CD4-positive, alpha-beta T cell treated with Interleukin-21 for 1 hour (primary cell): ENCODE data around the gene TRIM73.
"Not testable (repeated sequence)": the region's sequence is repeated elsewhere in the genome, so short reads cannot be mapped to it uniquely, and the experiment has no call there.

Experiments used
- DNase-seq: peaks from one replicate; pipeline ENCODE4 v3.0.0-alpha.2; 2020

Gene TRIM73

GRCh38 chr7:75395329-75395728 lies at the start of gene TRIM73:
Gene TRIM73, plus strand, starts transcription at chr7:75395629. Its CDS starts 3,305 bp downstream, at chr7:75398934.
- not testable (repeated sequence) for DNase-seq

GRCh38 chr7:75358671-75359541 lies 36.5 kb upstream of the TRIM73 start:
- peak; percentile 59 for DNase-seq

GRCh38 chr7:75359542-75359848 lies 35.9 kb upstream of the TRIM73 start:
- DNase-seq = not testable (repeated sequence)

DNA sequence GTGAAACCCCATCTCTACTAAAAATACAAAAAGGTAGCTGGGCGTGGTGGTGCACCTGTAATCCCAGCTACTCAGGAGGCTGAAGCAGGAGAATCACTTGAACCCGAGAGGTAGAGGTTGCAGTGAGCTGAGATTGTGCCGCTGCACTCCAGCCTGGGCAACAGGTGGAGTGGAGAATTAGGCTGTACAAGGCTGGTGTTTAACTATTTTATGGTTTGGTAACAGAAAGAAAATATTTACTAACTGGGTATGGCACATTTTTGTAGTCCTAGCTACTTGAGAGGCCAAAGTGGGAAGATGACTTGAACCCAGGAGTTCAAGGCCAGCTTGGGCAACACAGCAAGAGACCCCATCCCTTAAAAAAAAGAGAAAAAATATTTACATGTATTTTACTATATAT lies 31.4 kb upstream of the TRIM73 start:
- not testable (repeated sequence) for DNase-seq

- not testable (repeated sequence) for DNase-seq
Observed at GRCh38 chr7:75366643-75367042, 28.8 kb upstream of the TRIM73 start.

DNA sequence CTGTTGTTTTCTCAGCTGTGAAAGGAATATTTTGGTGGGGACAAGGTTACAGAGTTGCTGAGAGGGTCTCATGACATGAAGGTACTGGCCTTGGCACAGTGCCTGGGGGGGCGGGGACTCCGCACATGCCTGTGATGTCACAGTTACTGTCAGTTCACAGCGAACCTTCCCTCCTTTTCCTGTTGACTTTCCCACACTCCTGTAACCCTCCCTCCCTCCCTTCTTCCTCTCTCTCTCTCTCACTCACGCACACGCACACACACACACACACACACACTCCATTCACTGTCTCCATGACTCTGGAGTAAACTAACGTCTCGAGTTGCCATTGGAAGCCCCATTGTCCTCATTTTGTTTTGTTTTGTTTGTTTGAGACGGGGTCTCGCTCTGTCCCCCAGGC lies 28.1 kb upstream of the TRIM73 start:
- DNase-seq = not testable (repeated sequence)

GRCh38 chr7:75374144-75374518 lies 21.3 kb upstream of the TRIM73 start:
- DNase-seq = not testable (repeated sequence)

- not testable (repeated sequence) for DNase-seq
Observed at GRCh38 chr7:75374519-75375317, 20.7 kb upstream of the TRIM73 start.

GRCh38 chr7:75393194-75393593 lies 2.2 kb upstream of the TRIM73 start:
- DNase-seq = not testable (repeated sequence)

DNA sequence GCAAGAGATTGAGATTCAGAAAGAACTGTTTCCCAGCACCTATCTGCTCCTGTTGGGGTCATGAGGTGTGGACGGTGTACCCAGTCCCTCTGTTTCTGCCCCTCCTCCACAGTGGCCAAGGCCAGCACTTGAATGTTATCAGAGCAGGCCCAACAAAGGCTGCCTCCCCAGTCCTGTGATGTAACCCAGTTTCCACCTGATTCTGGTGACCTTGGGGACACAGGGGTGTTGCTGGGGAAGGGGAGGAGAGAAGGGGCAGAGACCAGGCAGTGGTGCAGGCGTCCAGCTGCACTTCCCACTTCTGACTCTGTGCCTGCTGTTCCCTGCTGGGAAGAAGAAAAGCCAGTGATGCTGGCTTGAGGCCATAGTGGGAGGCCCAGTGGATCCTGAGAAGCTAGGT lies 2.4 kb downstream of the TRIM73 start:
- not testable (repeated sequence) for DNase-seq

- not testable (repeated sequence) for DNase-seq
Observed at GRCh38 chr7:75398771-75399700, 3.6 kb downstream of the TRIM73 start.

GRCh38 chr7:75400575-75400974 lies 5.1 kb downstream of the TRIM73 start:
- not testable (repeated sequence) for DNase-seq

DNA sequence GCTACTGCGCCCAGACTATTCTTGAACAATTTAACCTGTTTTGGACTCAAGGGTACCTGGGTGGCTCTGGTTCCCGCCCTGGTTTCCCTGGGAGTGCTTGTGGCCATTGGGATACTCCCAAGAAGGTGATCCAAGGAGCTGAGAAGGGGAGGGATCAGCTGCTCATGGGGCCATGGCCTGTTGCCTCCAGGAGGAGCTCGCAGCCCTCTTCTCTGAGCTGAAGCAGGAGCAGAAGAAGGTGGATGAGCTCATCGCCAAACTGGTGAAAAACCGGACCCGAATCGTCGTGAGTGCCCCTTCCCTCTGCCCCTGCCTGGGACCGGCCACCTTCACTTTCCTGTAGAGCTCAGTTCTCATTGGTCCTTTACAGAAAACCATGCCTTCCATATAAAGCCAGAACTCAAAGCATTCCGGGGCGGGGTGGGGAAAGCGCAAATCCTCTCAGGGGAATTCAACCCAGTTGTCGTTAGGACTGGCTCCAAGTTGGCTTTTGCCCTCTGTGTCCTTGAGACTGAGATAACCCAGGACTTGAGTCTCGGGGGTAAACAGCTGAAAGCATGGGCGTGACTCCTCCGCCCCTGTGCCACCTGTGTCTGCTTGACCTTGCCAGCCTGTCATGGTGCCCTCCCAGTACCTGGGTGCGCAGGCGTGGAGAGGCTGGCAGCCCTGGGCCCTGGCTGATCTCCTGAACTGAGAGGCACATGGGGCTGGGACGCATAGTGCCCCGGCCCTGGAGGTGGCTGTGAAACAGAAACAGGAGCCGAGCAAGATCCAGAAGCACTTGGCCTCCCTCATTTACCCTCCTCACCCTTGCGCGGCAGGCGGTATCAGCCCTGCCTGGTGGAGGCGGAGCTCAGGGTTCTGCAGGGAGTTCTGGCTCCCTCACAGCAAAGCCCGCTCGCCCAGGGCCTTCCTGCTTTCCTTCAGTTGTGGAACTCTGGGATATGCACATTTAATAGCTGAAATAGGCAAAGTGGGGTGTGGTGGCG lies 8.3 kb downstream of the TRIM73 start:
- DNase-seq = not testable (repeated sequence)

- DNase-seq = not testable (repeated sequence)
Observed at GRCh38 chr7:75404663-75405062, 9.2 kb downstream of the TRIM73 start.

DNA sequence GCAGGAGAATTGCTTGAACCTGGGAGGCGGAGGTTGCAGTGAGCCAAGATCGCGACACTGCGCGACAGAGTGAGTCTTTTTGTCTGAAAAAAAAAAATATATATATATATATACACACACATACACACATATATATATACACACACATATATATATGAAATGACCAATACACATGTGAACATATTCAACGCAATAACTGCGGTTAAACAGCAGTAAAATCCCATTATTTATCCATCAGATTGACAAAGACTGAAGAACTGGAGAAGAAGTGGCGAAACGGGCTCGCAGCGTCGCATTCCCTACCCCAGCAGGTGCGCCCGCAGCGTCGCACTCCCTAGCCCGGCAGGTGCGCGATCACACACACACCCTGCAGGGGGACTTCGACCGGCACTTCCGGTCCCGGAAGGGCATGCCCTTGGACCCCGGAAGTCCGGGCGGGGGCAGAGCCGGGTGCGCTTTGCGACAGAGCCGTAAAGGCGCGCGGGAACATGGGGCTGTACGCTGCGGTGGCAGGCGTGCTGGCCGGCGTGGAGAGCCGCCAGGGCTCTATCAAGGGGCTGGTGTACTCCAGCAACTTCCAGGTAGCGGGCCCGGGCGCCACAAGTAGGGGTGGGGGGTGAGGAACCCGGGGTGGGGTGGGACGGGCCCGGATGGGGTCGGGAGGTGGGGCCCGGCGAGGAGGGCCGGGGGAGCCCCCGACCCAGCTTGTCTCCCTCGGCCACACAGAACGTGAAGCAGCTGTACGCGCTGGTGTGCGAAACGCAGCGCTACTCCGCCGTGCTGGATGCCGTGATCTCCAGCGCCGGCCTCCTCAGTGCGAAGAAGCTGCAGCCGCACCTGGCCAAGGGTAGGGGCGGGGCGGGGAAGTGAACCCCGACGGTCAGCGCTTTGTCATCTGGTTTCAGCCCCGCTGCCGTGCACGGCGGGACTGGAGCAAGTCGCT lies 14.7 kb downstream of the TRIM73 start:
- peak; percentile 20 for DNase-seq

GRCh38 chr7:75410823-75411173 lies 15.4 kb downstream of the TRIM73 start:
- not testable (repeated sequence) for DNase-seq

GRCh38 chr7:75414204-75414603 lies 18.8 kb downstream of the TRIM73 start:
- DNase-seq = not testable (repeated sequence)

GRCh38 chr7:75414708-75415427 lies 19.4 kb downstream of the TRIM73 start:
- not testable (repeated sequence) for DNase-seq

DNA sequence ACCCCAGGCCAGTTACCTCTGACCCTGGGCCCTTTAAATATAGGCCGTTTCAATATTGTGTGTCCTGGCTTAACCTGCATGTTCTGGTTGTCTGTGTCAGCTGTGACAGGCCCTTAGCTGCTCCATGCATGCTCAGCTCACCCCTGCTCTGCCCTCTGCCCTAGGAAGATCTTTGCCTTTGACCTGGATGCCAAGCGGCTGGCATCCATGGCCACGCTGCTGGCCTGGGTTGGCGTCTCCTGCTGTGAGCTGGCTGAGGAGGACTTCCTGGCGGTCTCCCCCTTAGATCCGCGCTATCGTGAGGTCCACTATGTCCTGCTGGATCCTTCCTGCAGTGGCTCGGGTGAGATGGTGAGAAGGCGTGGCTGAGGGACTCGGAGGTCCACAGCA lies 20.0 kb downstream of the TRIM73 start:
- not testable (repeated sequence) for DNase-seq
